ENCODE measurements around the gene ZBTB25.

GRCh38 chr14:64419003-64419402 is 84.6 kb downstream of the ZBTB25 start:
- no peak for TF ChIP-seq CTCF (conservative IDR thresholded peaks at IDR 0.05 in 1 of 2, IDR thresholded peaks at IDR 0.05 in 1 of 2; ENCODE audit: low read depth in 1 of 2, low read length in 2 of 2)
- TF ChIP-seq EZH2 (IDR thresholded peaks at IDR 0.05; ENCODE audit: low read length, missing control alignments) = no peak
